ENCODE measurements around the gene DRD4. TPM values are rescaled to one million over a fixed set of nuclear protein-coding genes. Genes with fewer than 3 reads are reported as not detected.

The DRD4 gene
- total RNA-seq, 1 donor from 2014 or later = not detected

DNA sequence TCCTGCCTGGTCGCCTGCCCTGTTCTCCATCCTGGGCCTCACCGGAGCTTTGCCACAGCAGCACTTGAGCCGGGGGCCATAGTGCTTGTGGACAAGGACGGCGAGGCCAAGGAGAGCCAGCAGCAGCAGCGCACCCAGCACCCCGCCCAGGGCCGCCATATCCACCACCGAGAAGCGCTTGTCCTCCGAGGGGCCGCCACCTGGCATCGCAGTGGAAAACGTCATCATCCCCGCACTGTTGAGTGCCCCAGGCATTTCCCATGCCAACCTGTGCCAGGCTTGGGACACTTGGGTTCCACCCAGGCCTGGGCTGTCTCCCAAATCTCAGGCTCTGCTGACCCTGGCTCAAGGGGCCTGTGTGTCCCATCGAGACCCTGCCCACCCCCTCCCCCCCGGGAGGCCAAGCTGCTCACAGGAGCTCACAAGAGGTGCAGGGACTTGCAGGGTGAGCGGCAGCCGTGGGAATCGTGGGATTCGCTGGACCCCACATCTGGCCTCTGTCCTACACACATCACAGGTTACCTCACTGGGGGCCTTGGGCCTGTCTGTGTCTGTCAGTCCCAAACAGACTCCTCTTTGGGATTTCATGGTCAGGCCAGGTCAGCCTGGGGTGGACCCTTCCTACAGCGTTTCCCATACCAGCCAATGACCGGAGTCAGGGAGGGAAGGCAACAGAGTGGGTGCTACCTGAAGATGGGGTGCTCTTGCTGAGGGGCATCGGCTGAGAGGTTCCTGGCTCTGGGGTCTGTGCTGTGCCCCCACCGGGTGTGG lies 19.0 kb upstream of the DRD4 start:
- no peak overlapping the region for H3K4me3 ChIP-seq (ENCODE audit: low read depth, low read length)
- TF ChIP-seq, protein P1, sequence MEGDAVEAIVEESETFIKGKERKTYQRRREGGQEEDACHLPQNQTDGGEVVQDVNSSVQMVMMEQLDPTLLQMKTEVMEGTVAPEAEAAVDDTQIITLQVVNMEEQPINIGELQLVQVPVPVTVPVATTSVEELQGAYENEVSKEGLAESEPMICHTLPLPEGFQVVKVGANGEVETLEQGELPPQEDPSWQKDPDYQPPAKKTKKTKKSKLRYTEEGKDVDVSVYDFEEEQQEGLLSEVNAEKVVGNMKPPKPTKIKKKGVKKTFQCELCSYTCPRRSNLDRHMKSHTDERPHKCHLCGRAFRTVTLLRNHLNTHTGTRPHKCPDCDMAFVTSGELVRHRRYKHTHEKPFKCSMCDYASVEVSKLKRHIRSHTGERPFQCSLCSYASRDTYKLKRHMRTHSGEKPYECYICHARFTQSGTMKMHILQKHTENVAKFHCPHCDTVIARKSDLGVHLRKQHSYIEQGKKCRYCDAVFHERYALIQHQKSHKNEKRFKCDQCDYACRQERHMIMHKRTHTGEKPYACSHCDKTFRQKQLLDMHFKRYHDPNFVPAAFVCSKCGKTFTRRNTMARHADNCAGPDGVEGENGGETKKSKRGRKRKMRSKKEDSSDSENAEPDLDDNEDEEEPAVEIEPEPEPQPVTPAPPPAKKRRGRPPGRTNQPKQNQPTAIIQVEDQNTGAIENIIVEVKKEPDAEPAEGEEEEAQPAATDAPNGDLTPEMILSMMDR (conservative IDR thresholded peaks at IDR 0.05; ENCODE audit: low read depth, low read length) = no peak
- DNase-seq (ENCODE audit: low read depth) = no peak

DNA sequence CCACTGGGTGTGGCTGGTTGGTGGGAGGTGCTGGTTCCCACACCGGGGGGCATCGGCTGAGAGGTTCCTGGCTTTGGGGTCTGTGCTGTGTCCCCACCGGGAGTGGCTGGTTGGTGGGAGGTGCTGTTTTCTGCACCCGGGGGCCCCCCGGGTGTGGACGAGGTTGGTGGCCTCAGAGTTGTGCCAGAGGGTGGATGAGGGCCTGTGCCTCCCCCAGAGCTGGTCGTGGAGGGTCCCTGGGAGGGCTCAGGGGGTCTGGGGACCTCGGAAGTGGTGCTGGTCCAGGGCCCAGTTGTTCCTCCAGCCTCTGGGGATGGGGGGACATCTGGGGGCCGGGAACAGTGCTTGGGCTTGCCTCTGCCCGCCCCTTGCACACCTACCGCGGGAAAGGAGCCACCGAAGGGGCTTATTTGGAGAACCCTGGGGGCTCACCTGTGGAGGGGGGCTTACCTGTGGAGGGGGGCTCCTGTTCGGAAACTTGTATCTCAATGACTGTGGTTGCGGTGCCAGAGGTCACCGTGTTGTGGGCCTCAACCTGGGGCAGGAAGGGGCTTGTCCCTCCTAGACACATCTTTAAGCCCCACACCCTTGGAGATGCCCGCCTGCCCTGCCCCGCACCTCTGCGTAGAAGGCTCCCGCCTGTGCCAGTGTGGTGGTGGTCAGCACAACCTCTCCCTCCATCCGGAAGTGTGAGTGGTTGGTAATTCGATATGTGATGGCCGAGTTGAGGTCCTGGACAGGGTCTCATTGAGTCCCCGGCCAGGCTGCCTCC lies 18.0 kb upstream of the DRD4 start:
- no peak for DNase-seq (ENCODE audit: low read depth)
- TF ChIP-seq, protein P1 (conservative IDR thresholded peaks at IDR 0.05; ENCODE audit: low read depth, low read length) = no peak
- H3K4me3 ChIP-seq (ENCODE audit: low read depth, low read length) = no peak overlapping the region

DNA sequence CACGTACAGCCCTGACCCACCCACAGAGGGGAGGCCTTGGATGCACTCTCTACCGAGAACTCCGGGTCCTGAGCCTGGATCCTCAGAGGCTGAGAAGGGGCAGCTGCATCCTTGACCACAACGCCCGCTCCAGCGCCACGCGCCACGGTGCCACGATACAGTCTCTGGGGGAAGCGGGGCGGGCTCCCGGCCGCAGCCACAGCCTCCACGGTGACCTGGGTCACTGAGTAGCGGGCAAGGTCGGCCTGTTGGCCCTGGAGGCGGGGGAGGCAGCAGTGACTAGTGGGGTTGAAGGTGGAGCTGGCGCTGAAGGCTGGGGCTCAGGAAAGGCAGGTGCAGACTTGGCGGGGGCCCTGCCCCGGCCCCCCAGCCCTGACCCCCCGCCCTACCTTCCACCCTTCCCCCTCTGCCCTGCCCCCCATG lies 17.4 kb upstream of the DRD4 start:
- no peak for DNase-seq (ENCODE audit: low read depth)
- TF ChIP-seq, protein P1 (conservative IDR thresholded peaks at IDR 0.05; ENCODE audit: low read depth, low read length) = no peak
- H3K4me3 ChIP-seq (ENCODE audit: low read depth, low read length) = no peak overlapping the region

DNA sequence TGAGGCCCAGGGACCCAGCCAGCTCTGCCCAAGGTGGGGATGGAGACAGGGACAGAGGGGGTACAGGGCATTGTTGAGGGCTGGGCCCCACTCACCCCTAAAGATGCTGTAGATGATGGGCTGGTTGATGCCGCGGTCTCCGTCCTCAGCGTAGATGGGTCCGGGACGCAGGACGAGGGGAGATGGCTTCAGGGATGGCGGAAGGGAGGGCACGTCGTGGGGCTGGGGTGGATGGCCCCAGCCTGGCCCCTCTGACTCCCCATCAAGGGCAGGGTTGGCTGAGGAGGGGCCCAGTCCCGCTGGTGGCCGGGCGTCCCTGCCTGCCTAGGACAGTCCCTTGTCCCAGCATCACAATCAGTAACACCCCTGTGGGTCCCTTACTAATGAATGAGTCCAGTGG lies 16.9 kb upstream of the DRD4 start:
- TF ChIP-seq, protein P1 (conservative IDR thresholded peaks at IDR 0.05; ENCODE audit: low read depth, low read length) = no peak
- H3K4me3 ChIP-seq (ENCODE audit: low read depth, low read length) = no peak overlapping the region
- no peak for DNase-seq (ENCODE audit: low read depth)

DNA sequence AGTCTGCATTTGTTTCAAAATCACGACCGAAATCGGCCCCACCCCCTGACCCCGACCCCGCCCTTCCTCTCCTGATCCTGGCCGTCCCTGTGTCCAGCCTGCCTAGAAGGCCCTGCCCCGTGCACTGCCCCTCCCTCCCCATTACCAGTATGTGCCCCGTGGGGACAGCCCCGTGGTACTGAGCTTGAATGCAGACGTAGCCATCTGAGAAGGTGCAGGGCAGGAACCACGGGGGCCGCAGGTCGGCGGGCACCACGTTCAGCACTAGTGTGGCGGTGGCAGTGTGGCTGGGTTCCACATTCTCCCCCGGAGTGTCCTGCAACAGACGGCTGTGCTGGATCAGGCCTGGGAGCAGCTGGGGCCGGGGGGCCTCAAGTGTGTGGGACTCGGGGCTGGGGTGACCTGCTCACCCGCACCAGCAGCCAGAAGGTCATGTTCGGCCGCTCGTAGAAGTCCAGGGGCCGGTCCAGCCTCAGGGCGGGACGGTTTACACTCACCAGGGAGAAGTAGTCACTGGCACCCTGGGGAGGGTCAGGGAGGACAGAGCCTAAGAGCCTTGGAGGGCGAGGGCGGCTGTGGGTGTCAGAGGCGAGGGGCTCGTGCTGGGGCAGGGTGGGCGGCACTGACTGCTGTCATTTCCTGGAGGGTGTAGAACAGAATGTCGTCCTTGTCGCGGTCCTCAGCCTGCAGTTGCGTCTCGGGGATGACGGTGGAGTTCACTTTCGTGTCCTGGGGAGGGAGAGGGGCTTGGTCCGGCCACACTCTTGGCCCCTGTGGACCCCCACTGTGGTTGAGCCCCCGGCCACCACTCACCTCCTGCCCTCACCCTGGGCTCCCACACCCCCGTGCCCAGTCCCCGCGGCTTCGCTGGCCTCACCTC lies 15.9 kb upstream of the DRD4 start:
- TF ChIP-seq, protein P1 (conservative IDR thresholded peaks at IDR 0.05; ENCODE audit: low read depth, low read length) = no peak
- H3K4me3 ChIP-seq (ENCODE audit: low read depth, low read length) = no peak overlapping the region
- no peak for DNase-seq (ENCODE audit: low read depth)

DNA sequence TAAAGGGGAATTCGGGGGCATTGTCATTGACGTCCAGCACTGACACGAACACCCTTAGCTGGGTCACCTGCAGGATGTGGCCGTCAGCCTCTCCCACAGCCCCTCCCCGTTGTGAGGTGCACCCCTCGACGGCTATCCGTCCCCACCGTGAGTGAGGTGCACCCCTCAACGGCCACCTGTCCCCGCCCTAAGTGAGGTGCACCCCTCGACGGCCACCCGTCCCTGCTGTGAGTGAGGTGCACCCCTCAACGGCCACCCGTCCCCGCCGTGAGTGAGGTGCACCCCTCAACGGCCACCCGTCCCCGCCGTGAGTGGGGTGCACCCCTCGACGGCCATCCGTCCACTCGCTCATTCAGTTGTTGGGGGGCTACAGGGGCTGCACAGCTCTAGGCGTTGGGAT lies 15.2 kb upstream of the DRD4 start:
- TF ChIP-seq, protein P1 (conservative IDR thresholded peaks at IDR 0.05; ENCODE audit: low read depth, low read length) = no peak
- DNase-seq (ENCODE audit: low read depth) = no peak
- no peak overlapping the region for H3K4me3 ChIP-seq (ENCODE audit: low read depth, low read length)

Data from epithelial cell of proximal tubule (primary cell).